ENCODE results near the gene CC2D1B.

DNA sequence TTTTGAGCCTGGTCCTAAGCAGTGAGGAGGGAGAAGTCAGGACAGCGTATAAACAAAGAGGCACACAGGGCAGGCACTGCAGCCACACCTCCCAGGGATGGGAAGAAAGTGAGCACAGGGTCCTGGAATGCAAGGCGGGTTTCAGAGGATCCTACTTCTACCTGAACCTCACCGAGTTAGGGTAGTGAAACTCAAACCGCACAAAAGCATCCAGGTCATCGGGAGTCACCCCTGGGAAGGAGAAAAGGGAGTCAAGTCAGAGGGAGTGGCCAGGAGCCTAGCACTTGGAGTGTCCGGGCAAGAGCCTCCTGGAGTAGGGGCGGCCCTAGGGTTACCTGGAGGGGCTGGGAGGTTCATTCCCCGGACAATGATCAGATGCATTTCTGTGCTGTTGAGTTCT is 10.6 kb downstream of the CC2D1B start:
- TF ChIP-seq YY1 (IDR thresholded peaks at IDR 0.05; ENCODE audit: insufficient read depth, insufficient read length) (no peak), ZNF274 (IDR thresholded peaks at IDR 0.05; ENCODE audit: low read depth, low read length) (no peak)
